Large intestine (tissue), 12 donors: ENCODE results near the gene FAM9B. TPM values are rescaled to one million over a fixed set of nuclear protein-coding genes. Genes with fewer than 3 reads are reported as not detected.

Experiments used
- DNase-seq, 2 donors: peaks; one replicate each; pipeline versions ENCODE4 v3.0.0 to v3.0.0-alpha.2; 2013
- H3K27ac ChIP-seq: one replicate; pipeline ENCODE4 v1.5.1; 2013; ENCODE audit warnings: low read length
- H3K27me3 ChIP-seq: 2 replicates; pipeline ENCODE4 v1.6.1; 2013; ENCODE audit warnings: low read length; ENCODE audit not compliant: control insufficient read depth, insufficient read depth
- H3K36me3 ChIP-seq: 2 replicates; pipeline ENCODE4 v1.6.1; 2013; ENCODE audit warnings: low read length; ENCODE audit not compliant: control insufficient read depth, insufficient read depth
- H3K4me1 ChIP-seq: one replicate; pipeline ENCODE4 v1.6.1; 2013; ENCODE audit warnings: low read length; ENCODE audit not compliant: control insufficient read depth, insufficient read depth
- H3K4me3 ChIP-seq: one replicate; pipeline ENCODE4 v1.5.1; 2013; ENCODE audit warnings: low read length
- H3K9me3 ChIP-seq: one replicate; pipeline ENCODE4 v1.6.1; 2013; ENCODE audit warnings: mild to moderate bottlenecking, low read depth, low read length, moderate library complexity; ENCODE audit not compliant: control insufficient read depth
- WGBS: methylation state at CpG from one replicate; pipeline ENCODE4 v1.1.5; 2013; ENCODE audit warnings: low lambda C conversion rate; ENCODE audit not compliant: insufficient coverage; 5-methylcytosine and 5-hydroxymethylcytosine counted together
- long read RNA-seq, 11 donors: transcript quantifications; one replicate each; lab custom pipeline, GENCODE V29; 2026
- polyA plus RNA-seq: library from polyadenylated mRNA; unstranded; fragments of 120-200 nt; gene quantifications from one replicate; pipeline ENCODE4 v1.2.1, GENCODE V29; 2013

FAM9B gene
- polyA plus RNA-seq, result 0.15 TPM
- long read RNA-seq, donor 1, result 0 reads
- long read RNA-seq, donor 2, result 0 reads
- long read RNA-seq, donor 3, result 0 reads
- long read RNA-seq, donor 4, result 0 reads
- long read RNA-seq, donor 5, result 0 reads
- long read RNA-seq, donor 6, result 0 reads
- long read RNA-seq, donor 7, result 0 reads
- long read RNA-seq, donor 8, result 0 reads
- long read RNA-seq, donor 9, result 0 reads
- long read RNA-seq, donor 10, result 0 reads
- long read RNA-seq, donor 11, result 0 reads

- DNase-seq, result no peak
- WGBS, result no CpG with 5 or more reads among the region's 11 CpGs
- Histone ChIP-seq H3K27ac (no peak within 1 kb of the TSS), H3K4me1 (no peaks in the 10 kb centered on the region), H3K9me3 (no peaks in the 10 kb centered on the region), H3K36me3 (no peaks in the 10 kb centered on the region), H3K27me3 (no peaks in the 10 kb centered on the region), H3K4me3 (no peak within 1 kb of the TSS)
These were observed at the start of gene FAM9B for GRCh38 chrX:9033989-9034388. Gene FAM9B (minus strand): TSS chrX:9034127. CDS start chrX:9032986, 1,141 bp downstream.

GRCh38 chrX:9081271-9081670 is 47.3 kb upstream of the FAM9B start:
- DNase-seq, result no peak
- H3K27ac ChIP-seq, result no peak overlapping the region
- H3K36me3 ChIP-seq, result no peaks in the 10 kb centered on the region
- no peak overlapping the region for H3K4me3 ChIP-seq
- H3K4me1 ChIP-seq, result no peaks in the 10 kb centered on the region
- no peaks in the 10 kb centered on the region for H3K9me3 ChIP-seq
- no CpG with 5 or more reads among the region's 2 CpGs for WGBS
- H3K27me3 ChIP-seq, result no peaks in the 10 kb centered on the region

- no peak for DNase-seq
- Histone ChIP-seq H3K36me3 (no peaks in the 10 kb centered on the region), H3K27ac (no peak overlapping the region), H3K4me3 (no peak overlapping the region), H3K9me3 (no peaks in the 10 kb centered on the region), H3K4me1 (no peaks in the 10 kb centered on the region), H3K27me3 (no peaks in the 10 kb centered on the region)
- WGBS, result no CpG with 5 or more reads among the region's 5 CpGs
These were observed 40.4 kb upstream of the FAM9B start for GRCh38 chrX:9074326-9074725.

GRCh38 chrX:9072281-9072680 is 38.4 kb upstream of the FAM9B start:
- Histone ChIP-seq H3K9me3 (no peaks in the 10 kb centered on the region), H3K27ac (no peak overlapping the region), H3K36me3 (no peaks in the 10 kb centered on the region), H3K4me3 (no peak overlapping the region), H3K4me1 (no peaks in the 10 kb centered on the region), H3K27me3 (no peaks in the 10 kb centered on the region)
- WGBS, result 85% methylated on average over 2 of the region's 5 CpGs
- no peak for DNase-seq

GRCh38 chrX:9071031-9071650 is 37.2 kb upstream of the FAM9B start:
- Histone ChIP-seq H3K4me1 (no peaks in the 10 kb centered on the region), H3K9me3 (no peaks in the 10 kb centered on the region), H3K36me3 (no peaks in the 10 kb centered on the region), H3K27me3 (no peaks in the 10 kb centered on the region), H3K27ac (no peak overlapping the region), H3K4me3 (no peak overlapping the region)
- DNase-seq, result no peak
- no CpG with 5 or more reads among the region's 4 CpGs for WGBS

- Histone ChIP-seq H3K9me3 (no peaks in the 10 kb centered on the region), H3K4me3 (no peak overlapping the region), H3K36me3 (no peaks in the 10 kb centered on the region), H3K4me1 (no peaks in the 10 kb centered on the region), H3K27ac (no peak overlapping the region), H3K27me3 (no peaks in the 10 kb centered on the region)
- no CpG with 5 or more reads among the region's 5 CpGs for WGBS
- DNase-seq, result no peak
These were observed 35.6 kb upstream of the FAM9B start for GRCh38 chrX:9069573-9069972.

- no peak for DNase-seq
- Histone ChIP-seq H3K27ac (no peak overlapping the region), H3K36me3 (no peaks in the 10 kb centered on the region), H3K27me3 (no peaks in the 10 kb centered on the region), H3K4me1 (no peaks in the 10 kb centered on the region), H3K9me3 (no peaks in the 10 kb centered on the region), H3K4me3 (no peak overlapping the region)
These were observed 30.8 kb upstream of the FAM9B start for GRCh38 chrX:9064694-9065093.

GRCh38 chrX:9062641-9063040 is 28.7 kb upstream of the FAM9B start:
- H3K27ac ChIP-seq, result no peak overlapping the region
- no peak for DNase-seq
- H3K9me3 ChIP-seq, result no peaks in the 10 kb centered on the region
- H3K4me1 ChIP-seq, result no peaks in the 10 kb centered on the region
- no peak overlapping the region for H3K4me3 ChIP-seq
- WGBS, result no CpG with 5 or more reads among the region's 3 CpGs
- no peaks in the 10 kb centered on the region for H3K27me3 ChIP-seq
- H3K36me3 ChIP-seq, result no peaks in the 10 kb centered on the region

GRCh38 chrX:9055354-9055753 is 21.4 kb upstream of the FAM9B start:
- no peak for DNase-seq
- H3K9me3 ChIP-seq, result no peaks in the 10 kb centered on the region
- no peak overlapping the region for H3K4me3 ChIP-seq
- H3K36me3 ChIP-seq, result no peaks in the 10 kb centered on the region
- H3K27ac ChIP-seq, result no peak overlapping the region
- H3K4me1 ChIP-seq, result no peaks in the 10 kb centered on the region
- H3K27me3 ChIP-seq, result no peaks in the 10 kb centered on the region
- WGBS, result no CpG with 5 or more reads among the region's 2 CpGs

GRCh38 chrX:9052081-9052480 is 18.2 kb upstream of the FAM9B start:
- DNase-seq, result no peak
- Histone ChIP-seq H3K4me3 (no peak overlapping the region), H3K4me1 (no peaks in the 10 kb centered on the region), H3K27me3 (no peaks in the 10 kb centered on the region), H3K9me3 (no peaks in the 10 kb centered on the region), H3K27ac (no peak overlapping the region), H3K36me3 (no peaks in the 10 kb centered on the region)
- WGBS, result no CpG with 5 or more reads among the region's 3 CpGs

GRCh38 chrX:9050331-9050730 is 16.4 kb upstream of the FAM9B start:
- Histone ChIP-seq H3K36me3 (no peaks in the 10 kb centered on the region), H3K27me3 (no peaks in the 10 kb centered on the region), H3K4me1 (no peaks in the 10 kb centered on the region), H3K9me3 (no peaks in the 10 kb centered on the region), H3K4me3 (no peak overlapping the region), H3K27ac (no peak overlapping the region)
- WGBS, result 100% methylated on average over 1 of the region's 3 CpGs
- no peak for DNase-seq
